GM23338 (cell line): Measurements from ENCODE around the gene NLRX1.

Experiments
- EZH2 ChIP-seq: fragments of 200-600 bp; sonication (generic); IDR thresholded peaks from one replicate; pipeline ENCODE4 v1.8.0; 2017; ENCODE audit warnings: antibody characterized with exemption, mild to moderate bottlenecking, low read depth; ENCODE audit not compliant: unreplicated experiment
- EZH2phosphoT487 ChIP-seq: fragments of 200-600 bp; sonication (generic); IDR thresholded peaks from one replicate; pipeline ENCODE4 v1.8.1; 2018; ENCODE audit warnings: antibody characterized with exemption; ENCODE audit not compliant: unreplicated experiment
- JUNB ChIP-seq: IDR thresholded peaks from one replicate; pipeline ENCODE4 v1.6.1; 2016; ENCODE audit warnings: antibody characterized with exemption; ENCODE audit not compliant: unreplicated experiment
- POLR2AphosphoS5 ChIP-seq: IDR thresholded peaks from 2 replicates; pipeline ENCODE4 v1.6.1; 2016; ENCODE audit warnings: antibody characterized with exemption, low read depth
- ZNF114 ChIP-seq: fragments of 250-450 bp; sonication (Bioruptor Pico); IDR thresholded peaks from 2 replicates; pipeline ENCODE4 v1.5.0; 2020; ENCODE audit warnings: mild to moderate bottlenecking, moderate library complexity
- ZNF331 ChIP-seq: fragments of 250-450 bp; sonication (Bioruptor Pico); IDR thresholded peaks from 2 replicates; pipeline ENCODE4 v1.5.0; 2020; ENCODE audit warnings: low read depth, mild to moderate bottlenecking, moderate library complexity
- TF ChIP-seq, protein P1 (sequence below), 2 experiments: fragments of 200-600 bp in 1 of 2; sonication (generic) in 1 of 2; conservative IDR thresholded peaks; 2 replicates each; pipeline versions ENCODE4 v1.5.1 to v1.6.1; 2016 to 2017; ENCODE audit warnings: antibody characterized with exemption in 2 of 2, low read depth in 2 of 2, mild to moderate bottlenecking in 2 of 2, moderate library complexity in 1 of 2
- TF ChIP-seq, protein P2 (sequence below): IDR thresholded peaks from one replicate; pipeline ENCODE4 v1.6.1; 2018; ENCODE audit warnings: antibody characterized with exemption; ENCODE audit not compliant: unreplicated experiment

DNA sequence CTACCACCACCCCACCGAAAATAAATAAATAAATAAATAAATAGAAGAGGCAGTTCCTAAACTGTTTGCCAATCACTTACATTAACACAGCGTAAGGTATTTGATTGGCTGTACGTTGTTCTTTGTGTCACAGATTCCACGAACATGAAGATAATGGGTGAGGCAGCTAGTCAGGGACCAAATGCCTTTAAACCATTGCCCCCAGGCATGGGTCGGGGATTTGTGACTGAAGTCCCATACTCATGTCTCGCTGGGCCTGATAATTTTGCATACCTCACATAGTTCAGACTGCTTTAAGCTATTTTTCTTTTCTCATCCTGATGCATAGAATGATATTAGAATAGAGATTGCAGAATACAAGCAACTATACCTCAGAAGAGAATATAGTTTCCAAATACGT lies 34.0 kb downstream of the NLRX1 start:
- TF ChIP-seq, protein P1, sequence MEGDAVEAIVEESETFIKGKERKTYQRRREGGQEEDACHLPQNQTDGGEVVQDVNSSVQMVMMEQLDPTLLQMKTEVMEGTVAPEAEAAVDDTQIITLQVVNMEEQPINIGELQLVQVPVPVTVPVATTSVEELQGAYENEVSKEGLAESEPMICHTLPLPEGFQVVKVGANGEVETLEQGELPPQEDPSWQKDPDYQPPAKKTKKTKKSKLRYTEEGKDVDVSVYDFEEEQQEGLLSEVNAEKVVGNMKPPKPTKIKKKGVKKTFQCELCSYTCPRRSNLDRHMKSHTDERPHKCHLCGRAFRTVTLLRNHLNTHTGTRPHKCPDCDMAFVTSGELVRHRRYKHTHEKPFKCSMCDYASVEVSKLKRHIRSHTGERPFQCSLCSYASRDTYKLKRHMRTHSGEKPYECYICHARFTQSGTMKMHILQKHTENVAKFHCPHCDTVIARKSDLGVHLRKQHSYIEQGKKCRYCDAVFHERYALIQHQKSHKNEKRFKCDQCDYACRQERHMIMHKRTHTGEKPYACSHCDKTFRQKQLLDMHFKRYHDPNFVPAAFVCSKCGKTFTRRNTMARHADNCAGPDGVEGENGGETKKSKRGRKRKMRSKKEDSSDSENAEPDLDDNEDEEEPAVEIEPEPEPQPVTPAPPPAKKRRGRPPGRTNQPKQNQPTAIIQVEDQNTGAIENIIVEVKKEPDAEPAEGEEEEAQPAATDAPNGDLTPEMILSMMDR (conservative IDR thresholded peaks at IDR 0.05; ENCODE audit: low read depth in 2 of 2), result no peak
- TF ChIP-seq ZNF331 (no peak), EZH2 (no peak), ZNF114 (CRISPR knock-in tag) (no peak), POLR2AphosphoS5 (no peak), EZH2phosphoT487 (no peak), JUNB (no peak)
- TF ChIP-seq, protein P2, sequence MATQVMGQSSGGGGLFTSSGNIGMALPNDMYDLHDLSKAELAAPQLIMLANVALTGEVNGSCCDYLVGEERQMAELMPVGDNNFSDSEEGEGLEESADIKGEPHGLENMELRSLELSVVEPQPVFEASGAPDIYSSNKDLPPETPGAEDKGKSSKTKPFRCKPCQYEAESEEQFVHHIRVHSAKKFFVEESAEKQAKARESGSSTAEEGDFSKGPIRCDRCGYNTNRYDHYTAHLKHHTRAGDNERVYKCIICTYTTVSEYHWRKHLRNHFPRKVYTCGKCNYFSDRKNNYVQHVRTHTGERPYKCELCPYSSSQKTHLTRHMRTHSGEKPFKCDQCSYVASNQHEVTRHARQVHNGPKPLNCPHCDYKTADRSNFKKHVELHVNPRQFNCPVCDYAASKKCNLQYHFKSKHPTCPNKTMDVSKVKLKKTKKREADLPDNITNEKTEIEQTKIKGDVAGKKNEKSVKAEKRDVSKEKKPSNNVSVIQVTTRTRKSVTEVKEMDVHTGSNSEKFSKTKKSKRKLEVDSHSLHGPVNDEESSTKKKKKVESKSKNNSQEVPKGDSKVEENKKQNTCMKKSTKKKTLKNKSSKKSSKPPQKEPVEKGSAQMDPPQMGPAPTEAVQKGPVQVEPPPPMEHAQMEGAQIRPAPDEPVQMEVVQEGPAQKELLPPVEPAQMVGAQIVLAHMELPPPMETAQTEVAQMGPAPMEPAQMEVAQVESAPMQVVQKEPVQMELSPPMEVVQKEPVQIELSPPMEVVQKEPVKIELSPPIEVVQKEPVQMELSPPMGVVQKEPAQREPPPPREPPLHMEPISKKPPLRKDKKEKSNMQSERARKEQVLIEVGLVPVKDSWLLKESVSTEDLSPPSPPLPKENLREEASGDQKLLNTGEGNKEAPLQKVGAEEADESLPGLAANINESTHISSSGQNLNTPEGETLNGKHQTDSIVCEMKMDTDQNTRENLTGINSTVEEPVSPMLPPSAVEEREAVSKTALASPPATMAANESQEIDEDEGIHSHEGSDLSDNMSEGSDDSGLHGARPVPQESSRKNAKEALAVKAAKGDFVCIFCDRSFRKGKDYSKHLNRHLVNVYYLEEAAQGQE, result no peak
